A549 (cell line): ENCODE results near the gene VPS13A. TPM values are rescaled to one million over a fixed set of nuclear protein-coding genes. Genes with fewer than 3 reads are reported as not detected.
A peak's percentile ranks its signal among the peaks of the same experiment; 100 is the strongest.

Experiments
- ATAC-seq, 2 experiments: fragments of 200-7000 bp in 1 of 2; fragments of >200 bp in 1 of 2; cut with Nextera tagmentation in 1 of 2; cut with Tn5 transposase in 1 of 2; 3 replicates each; pipeline versions ENCODE4 v1.8.0 to v1.9.1; 2018 to 2020; ENCODE audit warnings: mild to moderate bottlenecking in 1 of 2, moderate library complexity in 1 of 2
- CTCF ChIA-PET: fragments of 300-600 bp; sonication (Branson Sonifier 250); formaldehyde crosslinking; extraction: SDS; loops from one replicate; lab custom pipeline; 2021; ENCODE audit warnings: antibody characterized with exemption, inconsistent platforms; lab: Yijun Ruan, JAX
- POLR2A ChIA-PET: fragments of 350-600 bp; formaldehyde crosslinking; extraction: SDS; loops from one replicate; lab custom pipeline; 2021; ENCODE audit warnings: antibody characterized with exemption, inconsistent platforms; lab: Yijun Ruan, JAX
- DNase-seq, 2 experiments: peaks; one replicate each; pipeline versions ENCODE4 v3.0.0 to v3.0.0-alpha.2; 2011 to 2016; ENCODE audit warnings: low read depth in 1 of 2, low spot score in 1 of 2
- FAIRE-seq: peaks from 2 replicates; lab custom pipeline; 2011; peaks lifted over from hg19 to GRCh38; lab: Jason Lieb, UNC
- H3K27ac ChIP-seq, 2 experiments: fragments of >200 bp; sonication (Bioruptor Twin); formaldehyde crosslinking; 3 replicates each; pipeline ENCODE4 v1.5.1; 2016 to 2017
- H3K4me1 ChIP-seq: fragments of >200 bp; sonication (Bioruptor Twin); formaldehyde crosslinking; 3 replicates; pipeline ENCODE4 v1.6.1; 2016
- H3K4me2 ChIP-seq: fragments of >200 bp; sonication (Bioruptor Twin); formaldehyde crosslinking; 3 replicates; pipeline ENCODE4 v1.6.1; 2016
- H3K4me3 ChIP-seq: fragments of >200 bp; sonication (Bioruptor Twin); formaldehyde crosslinking; 3 replicates; pipeline ENCODE4 v1.5.1; 2016
- H3K9me3 ChIP-seq: fragments of >200 bp; sonication (Bioruptor Twin); formaldehyde crosslinking; 3 replicates; pipeline ENCODE4 v1.6.1; 2016
- ATOH8 ChIP-seq: fragments of 250-450 bp; sonication (Bioruptor Pico); IDR thresholded peaks from 2 replicates; pipeline ENCODE4 v1.5.0; 2020; ENCODE audit warnings: low read depth, mild to moderate bottlenecking, moderate library complexity
- BHLHE40 ChIP-seq: IDR thresholded peaks from 2 replicates; pipeline ENCODE4 v1.6.1; 2012; ENCODE audit warnings: low read depth, low read length, inconsistent platforms
- CBX8 ChIP-seq: fragments of 200-600 bp; sonication (generic); IDR thresholded peaks from 2 replicates; pipeline ENCODE4 v1.6.1; 2016
- CTCF ChIP-seq: fragments of >200 bp; sonication (Bioruptor Twin); formaldehyde crosslinking; IDR thresholded peaks from 3 replicates; pipeline ENCODE4 v1.5.1; 2016
- E2F6 ChIP-seq: IDR thresholded peaks from 2 replicates; pipeline ENCODE4 v1.6.1; 2012; ENCODE audit warnings: low read depth, borderline replicate concordance
- EHMT2 ChIP-seq: fragments of 200-600 bp; sonication (generic); IDR thresholded peaks from 2 replicates; pipeline ENCODE4 v1.6.1; 2016; ENCODE audit warnings: antibody characterized with exemption, low read depth, mild to moderate bottlenecking, moderate library complexity
- ELK1 ChIP-seq: fragments of 150-350 bp; IDR thresholded peaks from 2 replicates; pipeline ENCODE4 v1.6.1; 2014; ENCODE audit warnings: low read depth, mild to moderate bottlenecking, low read length
- FOSL2 ChIP-seq, 2 experiments: fragments of 450-650 bp in 1 of 2; fragments of >200 bp in 1 of 2; sonication (Bioruptor Twin) in 1 of 2; formaldehyde crosslinking; IDR thresholded peaks; 2 replicates each; pipeline versions ENCODE4 v1.5.0 to v1.6.1; 2016 to 2020; ENCODE audit warnings: mild to moderate bottlenecking in 1 of 2, moderate library complexity in 1 of 2
- FOXS1 ChIP-seq: fragments of 250-450 bp; sonication (Bioruptor Pico); IDR thresholded peaks from 2 replicates; pipeline ENCODE4 v1.5.0; 2020; ENCODE audit warnings: mild to moderate bottlenecking, moderate library complexity
- HES2 ChIP-seq: fragments of >200 bp; sonication (Bioruptor Twin); formaldehyde crosslinking; IDR thresholded peaks from 2 replicates; pipeline ENCODE4 v1.6.1; 2016
- HEYL ChIP-seq: fragments of 250-450 bp; sonication (Bioruptor Pico); IDR thresholded peaks from 2 replicates; pipeline ENCODE4 v1.8.0; 2021; ENCODE audit warnings: mild to moderate bottlenecking, moderate library complexity
- HOXB13 ChIP-seq: fragments of 250-450 bp; sonication (Bioruptor Pico); IDR thresholded peaks from 2 replicates; pipeline ENCODE4 v1.5.0; 2020; ENCODE audit warnings: low read depth, mild to moderate bottlenecking, moderate library complexity
- JUN ChIP-seq, 2 experiments: fragments of >200 bp; sonication (Bioruptor Twin); formaldehyde crosslinking; IDR thresholded peaks; 2 replicates in 1 of 2; 3 replicates in 1 of 2; pipeline ENCODE4 v1.6.1; 2016 to 2017
- KDM1A ChIP-seq: fragments of 200-600 bp; sonication (generic); IDR thresholded peaks from 2 replicates; pipeline ENCODE4 v1.6.1; 2016; ENCODE audit warnings: low read depth, mild to moderate bottlenecking
- MAZ ChIP-seq: fragments of 150-350 bp; IDR thresholded peaks from 2 replicates; pipeline ENCODE4 v1.6.1; 2014; ENCODE audit warnings: antibody characterized with exemption, low read depth, low read length, borderline replicate concordance
- MYC ChIP-seq: IDR thresholded peaks from 2 replicates; pipeline ENCODE4 v1.6.1; 2012; ENCODE audit warnings: mild to moderate bottlenecking, inconsistent platforms, low read length, improper control_type of control experiment, borderline replicate concordance
- NFE2L2 ChIP-seq: fragments of 150-350 bp; conservative IDR thresholded peaks from 2 replicates; pipeline ENCODE4 v1.6.1; 2014; ENCODE audit warnings: low read length
- NR3C1 ChIP-seq: fragments of >200 bp; sonication (Bioruptor Twin); formaldehyde crosslinking; IDR thresholded peaks from 3 replicates; pipeline ENCODE4 v1.6.1; 2017
- PHF8 ChIP-seq: fragments of 200-600 bp; sonication (generic); IDR thresholded peaks from 2 replicates; pipeline ENCODE4 v1.6.1; 2016; ENCODE audit warnings: low read depth, mild to moderate bottlenecking, antibody characterized with exemption, moderate library complexity, borderline replicate concordance
- POLR2AphosphoS2 ChIP-seq: conservative IDR thresholded peaks from 2 replicates; pipeline ENCODE4 v1.6.1; 2012; ENCODE audit warnings: low read length, improper control_type of control experiment, inconsistent platforms
- RAD21 ChIP-seq, 2 experiments: fragments of >200 bp in 1 of 2; sonication (Bioruptor Twin) in 1 of 2; formaldehyde crosslinking in 1 of 2; IDR thresholded peaks in 1 of 2; conservative IDR thresholded peaks in 1 of 2; 2 replicates in 1 of 2; 3 replicates in 1 of 2; pipeline ENCODE4 v1.6.1; 2012 to 2018; ENCODE audit warnings: inconsistent platforms in 1 of 2
- RCOR1 ChIP-seq: fragments of 150-350 bp; IDR thresholded peaks from 2 replicates; pipeline ENCODE4 v1.6.1; 2014; ENCODE audit warnings: antibody characterized with exemption, low read length, low read depth
- RFX5 ChIP-seq: fragments of 450-650 bp; IDR thresholded peaks from 2 replicates; pipeline ENCODE4 v1.7.1; 2014; ENCODE audit warnings: antibody characterized with exemption, mild to moderate bottlenecking, moderate library complexity
- RNF2 ChIP-seq: fragments of 200-600 bp; sonication (generic); IDR thresholded peaks from 2 replicates; pipeline ENCODE4 v1.6.1; 2016; ENCODE audit warnings: low read depth, mild to moderate bottlenecking, antibody characterized with exemption, moderate library complexity, borderline replicate concordance
- SREBF2 ChIP-seq: fragments of 450-650 bp; IDR thresholded peaks from 2 replicates; pipeline ENCODE4 v1.6.1; 2014; ENCODE audit warnings: mild to moderate bottlenecking, moderate library complexity
- TP53 ChIP-seq: fragments of 250-450 bp; sonication (Bioruptor Pico); IDR thresholded peaks from 2 replicates; pipeline ENCODE4 v1.5.0; 2021; ENCODE audit warnings: mild to moderate bottlenecking, moderate library complexity
- ZFP36 ChIP-seq: fragments of 450-650 bp; IDR thresholded peaks from 2 replicates; pipeline ENCODE4 v1.6.1; 2014; ENCODE audit warnings: borderline replicate concordance; ENCODE audit not compliant: partially characterized antibody
- ZSCAN20 ChIP-seq: fragments of 250-450 bp; sonication (Bioruptor Pico); IDR thresholded peaks from 2 replicates; pipeline ENCODE4 v1.8.0; 2022; ENCODE audit warnings: mild to moderate bottlenecking, moderate library complexity
- WGBS: methylation state at CpG from one replicate; pipeline ENCODE4 v1.1.6; 2017; ENCODE audit errors: missing lambda C conversion rate; 5-methylcytosine and 5-hydroxymethylcytosine counted together
- polyA plus RNA-seq, 4 experiments: library from polyadenylated mRNA; depleted of rRNA in 3 of 4; stranded (reverse); fragments of >200 nt; fragmentation: RNase III in 1 of 4; extraction: RNeasy Plus Mini Kit Qiagen cat#74134 plus additional on column Dnase treatment in 1 of 4; gene quantifications; 2 replicates in 3 of 4; 3 replicates in 1 of 4; pipeline ENCODE4 v1.2.3, GENCODE V29; 2011 to 2017

The VPS13A gene
- polyA plus RNA-seq, 2 of the 4 experiments (the other 2 are of a cell fraction): 12.3 to 66.6 TPM

- ChIA-PET POLR2A (interaction anchor here (0.7 kb wide), 1 partner anchor 39 kb away, joined by 3 read pairs; no protein-coding TSS in a partner anchor), CTCF (interaction anchor here (0.6 to 5.0 kb wide), 6 partner anchors 10 to 325 kb away, joined by 3 to 35 read pairs (median 4); no protein-coding TSS in a partner anchor)
- peak overlapping the region; percentile 80 for H3K4me2 ChIP-seq
- DNase-seq: no peak
- peak overlapping the region; percentile 85 for H3K4me3 ChIP-seq
- peaks cover 29% of the 10 kb centered on the region for H3K4me1 ChIP-seq
- ATAC-seq: peak in 1 of 2 experiments; percentile 88; a peak in 2 of 6 replicates
- FAIRE-seq: no peak
- WGBS: 3% methylated on average over 10 of the region's 10 CpGs
- H3K9me3 ChIP-seq: no peaks in the 10 kb centered on the region
- TF ChIP-seq HEYL (no peak), MAZ (no peak), HOXB13 (no peak), HES2 (no peak), ELK1 (no peak)
- peak overlapping the region; percentile 87 to 92 for H3K27ac ChIP-seq
Measured at GRCh38 chr9:77176686-77177142, 620 bp upstream of the VPS13A start.

GRCh38 chr9:77177894-77178794 lies 810 bp downstream of the VPS13A start:
- no peaks in the 10 kb centered on the region for H3K9me3 ChIP-seq
- peak overlapping the region; percentile 87 to 92 for H3K27ac ChIP-seq
- H3K4me1 ChIP-seq: peaks cover 30% of the 10 kb centered on the region
- peak overlapping the region; percentile 92 for H3K4me2 ChIP-seq
- ATAC-seq: peak; percentile 55 to 57
- WGBS: under 1% methylated on average over 51 of the region's 57 CpGs
- CTCF ChIA-PET: interaction anchor here (1.2 to 5.0 kb wide), 3 partner anchors 11 to 279 kb away, joined by 3 to 35 read pairs (median 4); no protein-coding TSS in a partner anchor
- POLR2A ChIA-PET: interaction anchor here (0.7 kb wide), 1 partner anchor 27 kb away, joined by 4 read pairs; no protein-coding TSS in a partner anchor
- peak overlapping the region; percentile 85 for H3K4me3 ChIP-seq
- DNase-seq: peak; percentile 32 to 51
- no peak for FAIRE-seq
- TF ChIP-seq NFE2L2 (no peak), RFX5 (no peak), HOXB13 (no peak), ELK1 (no peak), RCOR1 (no peak), HEYL (no peak), JUN (IDR thresholded peaks at IDR 0.05) (no peak), NR3C1 (no peak), SREBF2 (no peak), CTCF (no peak), EHMT2 (no peak), BHLHE40 (peak; percentile 35), FOSL2 (IDR thresholded peaks at IDR 0.05) (no peak), FOSL2 (CRISPR knock-in tag; IDR thresholded peaks at IDR 0.05) (no peak), RNF2 (no peak; the same call in 1 of the 2 replicates), FOXS1 (no peak), ZFP36 (no peak), RAD21 (conservative IDR thresholded peaks at IDR 0.05 in 1 of 2, IDR thresholded peaks at IDR 0.05 in 1 of 2) (no peak), ZSCAN20 (CRISPR knock-in tag) (no peak), CBX8 (no peak), PHF8 (no peak), MYC (no peak), POLR2AphosphoS2 (no peak), E2F6 (peak; percentile 75; the same call in 1 of the 2 replicates), ATOH8 (no peak), KDM1A (no peak), TP53 (CRISPR knock-in tag) (no peak)
